Occipital lobe (tissue), 2 donors: ENCODE measurements around the gene AGO4. TPM values are rescaled to one million over a fixed set of nuclear protein-coding genes. Genes with fewer than 3 reads are reported as not detected.
"Not testable (repeated sequence)": the region's sequence is repeated elsewhere in the genome, so short reads cannot be mapped to it uniquely, and the experiment has no call there.

ENCODE experiments used
- DNase-seq: peaks from one replicate; lab custom pipeline; 2025; lab: John Stamatoyannopoulos, UW
- total RNA-seq: library from RNA; depleted of rRNA; stranded (reverse); fragments of >200 nt; gene quantifications from one replicate; pipeline ENCODE4 v1.2.3, GENCODE V29; 2014

AGO4 gene
- total RNA-seq, 1 donor from 2014 or later = 102 TPM

DNA sequence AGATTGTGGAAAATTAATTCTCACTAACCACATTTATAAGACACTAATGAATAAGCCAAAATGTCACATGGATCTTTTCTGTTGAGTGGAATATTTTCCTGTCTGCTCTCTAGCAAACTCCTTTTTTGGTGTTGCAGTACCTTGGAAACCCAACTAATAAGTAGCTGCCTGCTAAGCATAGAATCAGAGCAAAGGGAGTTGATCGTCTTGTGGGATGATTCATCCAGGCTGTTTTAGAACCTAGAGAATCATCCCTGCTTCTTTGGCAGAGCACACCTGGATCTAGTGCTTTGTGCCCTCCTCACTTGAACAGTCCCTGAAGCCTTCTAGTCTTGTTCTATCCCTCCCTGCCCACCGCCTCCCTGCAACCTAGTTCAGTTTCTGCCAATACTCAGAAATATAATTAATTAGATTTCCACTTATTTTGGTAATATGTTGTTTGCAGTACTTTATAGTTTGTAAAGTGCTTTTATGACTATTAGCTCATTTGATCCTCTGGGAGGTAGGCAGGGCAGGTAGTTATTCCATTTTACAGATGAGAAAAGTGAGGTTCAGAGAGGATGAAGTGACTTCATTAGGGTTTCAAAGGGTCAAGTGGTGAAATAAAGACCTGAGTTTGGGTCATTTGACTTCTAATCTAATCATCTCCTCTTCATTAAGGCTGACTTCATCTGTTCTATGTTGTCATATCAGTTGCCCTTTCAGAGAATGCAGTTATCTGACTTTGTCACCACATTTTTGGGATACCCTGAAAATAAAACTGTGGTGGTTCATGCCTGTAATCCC lies 2.5 kb downstream of the AGO4 start:
- DNase-seq = no peak

GRCh38 chr1:35812754-35813153 lies 4.9 kb downstream of the AGO4 start:
- DNase-seq = not testable (repeated sequence)

- no peak for DNase-seq
These were observed 17.4 kb downstream of the AGO4 start for GRCh38 chr1:35825255-35825654.

DNA sequence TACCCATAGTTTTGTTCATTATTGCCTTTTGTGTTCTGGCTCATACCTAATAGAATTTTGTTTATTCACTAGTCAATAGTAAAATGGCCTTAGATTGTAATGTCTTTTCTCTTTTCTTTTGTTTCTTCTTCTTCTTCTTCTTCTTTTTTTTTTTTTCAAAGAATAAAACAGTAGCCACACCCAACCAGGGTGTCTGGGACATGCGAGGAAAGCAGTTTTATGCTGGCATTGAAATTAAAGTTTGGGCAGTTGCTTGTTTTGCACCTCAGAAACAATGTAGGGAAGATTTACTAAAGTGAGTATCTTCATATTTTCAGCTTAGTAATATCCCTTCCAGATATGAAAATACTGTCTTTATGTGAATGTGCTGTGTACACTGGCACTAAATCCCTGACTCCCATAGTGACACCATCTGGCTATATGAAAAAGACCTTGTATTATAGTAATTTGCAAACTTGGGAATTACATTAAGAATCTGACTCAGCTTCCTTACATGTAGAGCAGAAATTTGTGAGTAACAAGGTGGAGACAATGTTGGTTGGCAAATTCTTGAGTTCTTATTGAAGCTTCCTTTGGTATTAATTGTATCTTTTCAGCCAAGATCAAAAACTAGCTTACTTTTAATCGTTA lies 24.6 kb downstream of the AGO4 start:
- DNase-seq = no peak

DNA sequence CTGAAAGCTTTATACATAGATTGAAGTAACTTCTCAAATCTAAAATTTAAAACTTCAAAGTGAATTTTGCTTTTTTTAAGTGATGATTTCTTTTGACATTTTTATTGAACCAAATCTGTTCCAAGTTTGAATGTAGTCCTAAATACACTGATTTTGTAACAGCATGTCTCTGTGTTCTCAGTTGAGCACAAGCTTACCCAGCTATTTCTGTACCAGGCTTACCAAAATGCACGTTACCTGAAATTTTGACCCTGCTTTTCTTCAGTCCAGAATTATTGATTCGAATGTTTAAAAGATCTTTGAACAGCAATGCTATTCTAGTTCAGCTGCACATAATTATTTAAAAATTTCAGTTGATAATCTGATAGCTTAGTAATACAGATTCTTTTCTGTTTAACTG lies 25.6 kb downstream of the AGO4 start:
- DNase-seq = no peak

GRCh38 chr1:35834218-35834617 lies 26.4 kb downstream of the AGO4 start:
- DNase-seq = peak; percentile 12

- no peak for DNase-seq
These were observed 27.6 kb downstream of the AGO4 start for GRCh38 chr1:35835398-35835797.

DNA sequence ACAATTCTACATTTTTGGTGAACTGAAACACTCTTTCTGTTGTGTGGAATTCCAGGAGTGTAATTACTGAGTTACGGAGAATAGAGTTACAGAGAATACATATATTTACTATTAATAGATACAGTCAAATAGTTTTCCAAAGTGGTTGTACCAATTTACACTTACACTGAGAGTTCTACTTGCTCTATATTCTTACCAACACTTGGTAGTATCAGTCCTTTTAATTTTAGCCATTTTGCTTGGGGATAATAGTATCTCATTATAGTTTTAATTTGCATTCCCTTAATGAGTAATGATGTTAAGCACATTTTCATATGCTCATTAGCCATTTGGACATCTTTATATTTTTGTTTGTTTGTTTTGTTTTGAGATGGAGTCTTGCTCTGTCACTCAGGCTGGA lies 28.9 kb downstream of the AGO4 start:
- DNase-seq = no peak

- DNase-seq = no peak
These were observed 31.0 kb downstream of the AGO4 start for GRCh38 chr1:35838693-35839245.

DNA sequence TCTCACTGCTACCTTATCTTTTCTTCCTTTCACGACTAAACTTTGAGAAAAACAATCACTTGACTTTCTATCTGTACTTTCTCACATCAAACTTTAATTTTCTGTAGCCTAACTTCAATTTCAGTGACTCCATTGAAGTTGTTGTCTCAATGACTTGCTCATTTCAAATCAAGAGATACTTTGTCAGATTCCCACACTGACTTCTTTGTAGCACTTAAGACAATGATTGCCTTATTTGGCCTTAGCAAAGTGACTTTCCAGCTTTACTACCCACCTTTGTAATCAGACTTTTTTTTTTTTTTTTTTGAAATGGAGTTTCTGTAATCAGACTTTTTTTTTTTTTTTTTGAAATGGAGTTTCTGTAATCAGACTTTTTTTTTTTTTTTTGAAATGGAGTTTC lies 37.0 kb downstream of the AGO4 start:
- no peak for DNase-seq

GRCh38 chr1:35845766-35846165 lies 38.0 kb downstream of the AGO4 start:
- DNase-seq = no peak

DNA sequence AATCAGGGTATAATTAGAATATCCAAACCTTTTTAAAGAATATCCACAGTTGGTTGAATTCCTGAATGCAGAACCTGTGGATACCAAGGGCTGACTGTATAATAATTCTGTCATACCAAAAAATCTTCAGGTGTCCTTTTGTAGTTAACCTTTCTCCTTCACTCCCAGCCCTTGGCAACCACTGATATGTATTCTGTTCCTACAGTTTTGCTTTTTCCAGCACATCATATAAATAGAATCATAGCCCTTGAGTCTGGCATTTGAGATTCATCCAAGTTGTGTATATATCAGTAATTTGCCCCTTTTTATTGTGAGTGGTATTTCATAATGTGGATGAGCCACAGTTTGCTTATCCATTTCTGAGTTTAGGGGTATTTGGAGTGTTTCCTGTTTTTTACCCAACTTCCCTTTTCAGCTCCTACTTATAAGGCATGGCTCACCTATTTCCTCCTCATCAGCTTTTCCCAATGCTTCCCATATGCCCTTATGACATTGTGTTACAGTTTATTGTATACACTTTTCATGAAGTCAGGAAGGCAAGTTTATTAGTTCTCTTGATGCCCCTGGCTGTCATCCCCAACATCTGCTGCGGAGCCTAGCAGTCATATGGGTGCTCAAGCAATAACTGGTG lies 40.2 kb downstream of the AGO4 start:
- no peak for DNase-seq

GRCh38 chr1:35850051-35850450 lies 42.2 kb downstream of the AGO4 start:
- no peak for DNase-seq

DNA sequence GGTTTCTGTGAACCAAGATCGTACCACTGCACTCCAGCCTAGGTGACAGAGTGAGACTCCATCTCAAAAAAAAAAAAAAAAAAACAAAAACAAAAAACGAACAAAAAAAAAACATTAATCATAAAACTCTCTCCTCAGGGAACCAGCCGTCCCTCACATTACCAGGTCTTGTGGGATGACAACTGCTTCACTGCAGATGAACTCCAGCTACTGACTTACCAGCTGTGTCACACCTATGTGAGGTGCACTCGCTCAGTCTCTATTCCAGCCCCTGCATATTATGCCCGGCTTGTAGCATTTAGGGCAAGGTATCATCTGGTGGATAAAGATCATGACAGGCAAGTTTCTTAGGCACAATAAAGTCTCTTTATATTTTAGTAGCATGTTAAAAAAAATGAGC lies 42.9 kb downstream of the AGO4 start:
- DNase-seq = no peak

DNA sequence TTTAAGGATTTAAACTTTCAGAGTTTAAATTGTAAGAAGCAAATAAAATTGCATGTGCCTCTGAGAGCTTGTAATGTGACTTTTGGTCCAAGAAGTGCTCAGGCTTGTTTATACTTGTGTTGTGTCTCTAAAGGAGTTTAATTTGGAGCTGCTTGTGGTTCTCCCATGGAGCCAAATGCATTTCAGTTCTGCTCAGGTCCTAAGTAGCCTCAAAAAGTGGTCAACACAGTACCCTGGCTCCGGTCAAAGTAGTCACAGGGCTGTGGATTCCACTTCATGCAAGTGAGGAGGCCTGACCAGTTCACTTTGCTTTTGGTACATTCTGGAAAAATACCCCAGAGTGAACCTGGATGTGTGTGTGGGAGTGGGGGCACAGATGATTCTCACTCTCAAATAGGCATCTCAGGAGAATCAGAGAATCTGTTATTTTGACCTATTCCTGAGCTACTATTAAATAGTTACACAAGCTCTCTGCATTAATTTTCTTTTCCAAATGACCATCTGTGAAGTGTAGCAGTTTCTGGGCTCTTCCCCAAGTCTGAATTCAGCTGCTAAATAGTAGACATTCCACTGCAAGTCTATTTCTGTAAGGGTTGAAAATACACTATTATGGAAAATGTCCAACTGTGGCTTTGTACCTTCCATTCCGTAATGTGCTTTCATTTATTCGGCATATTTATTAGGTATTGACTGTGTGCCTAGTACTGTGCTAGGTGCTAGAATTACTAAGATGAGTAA lies 43.5 kb downstream of the AGO4 start:
- DNase-seq = no peak

DNA sequence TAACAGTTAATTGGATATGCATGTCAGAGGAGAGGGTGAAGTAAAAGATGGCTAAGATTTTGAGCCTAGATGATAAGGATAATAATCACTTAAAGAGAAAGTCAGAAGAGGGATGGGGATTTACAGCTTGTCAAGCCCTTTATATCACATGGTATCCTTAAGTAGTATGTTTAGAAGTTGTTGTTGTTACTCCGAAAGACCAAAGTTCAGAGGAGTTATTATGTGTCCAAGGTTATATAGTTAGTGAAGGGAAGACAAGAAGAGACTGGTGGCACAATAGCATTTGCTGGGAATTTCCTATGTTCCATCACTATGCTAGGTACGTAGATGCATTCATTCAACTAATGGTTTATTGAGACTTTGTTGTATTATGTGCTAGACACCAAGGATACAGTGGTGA lies 44.4 kb downstream of the AGO4 start:
- no peak for DNase-seq

GRCh38 chr1:35854989-35855700 lies 47.3 kb downstream of the AGO4 start:
- DNase-seq = no peak

- no peak for DNase-seq
These were observed 49.1 kb downstream of the AGO4 start for GRCh38 chr1:35856964-35857363.

GRCh38 chr1:35857830-35858229 lies 50.0 kb downstream of the AGO4 start:
- DNase-seq = no peak

DNA sequence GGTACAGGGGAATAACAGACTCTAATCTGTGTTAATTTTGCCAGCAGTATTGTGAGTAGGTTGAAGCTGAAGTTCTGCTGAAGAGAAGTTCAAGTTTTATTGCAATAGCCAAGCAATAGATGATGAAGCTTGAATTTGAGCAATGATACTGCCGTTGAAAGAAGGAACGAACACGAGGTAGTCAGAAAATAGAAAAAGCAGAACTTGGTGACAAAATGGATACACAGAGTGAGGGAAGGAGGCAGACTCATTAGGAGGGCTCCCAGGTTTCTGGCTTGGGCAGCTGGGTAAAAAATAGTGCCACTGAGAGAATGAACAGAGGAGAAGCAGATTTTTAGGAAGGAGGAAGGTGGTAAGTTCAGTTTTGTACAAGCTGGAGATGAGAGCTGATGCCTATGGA lies 52.9 kb downstream of the AGO4 start:
- DNase-seq = no peak

DNA sequence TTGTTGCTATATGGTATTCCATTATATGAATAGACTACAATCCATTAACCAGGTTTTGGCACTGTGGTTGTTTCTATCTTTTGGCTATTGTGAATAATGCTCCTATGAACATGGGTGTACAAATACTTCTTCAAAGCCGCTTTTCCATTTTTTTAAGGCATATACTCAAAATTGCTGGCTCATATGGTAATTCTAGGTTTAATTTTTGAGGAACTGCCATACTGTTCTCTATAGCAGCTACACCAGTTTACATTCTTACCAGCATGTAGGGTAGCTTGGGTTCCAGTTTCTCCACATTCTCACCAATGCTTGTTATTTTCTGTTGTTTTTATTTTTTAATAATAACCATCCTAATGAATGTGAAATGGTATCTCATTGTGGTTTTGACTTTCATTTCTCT lies 55.3 kb downstream of the AGO4 start:
- no peak for DNase-seq
